Thyroid gland (tissue), 4 donors: ENCODE results near the gene EFNA5.

Source experiments
- CTCF ChIP-seq, 6 experiments: fragments of 200-600 bp in 3 of 6; fragments of 450-650 bp in 3 of 6; sonication (generic) in 3 of 6; IDR thresholded peaks; one replicate each; pipeline ENCODE4 v1.5.1; 2016 to 2019; ENCODE audit warnings: antibody characterized with exemption in 6 of 6, mild to moderate bottlenecking in 2 of 6, inconsistent platforms in 1 of 6, moderate library complexity in 1 of 6
- POLR2A ChIP-seq, 2 donors: fragments of 450-650 bp; IDR thresholded peaks; one replicate each; pipeline ENCODE4 v1.6.1; 2017; ENCODE audit warnings: antibody characterized with exemption in 2 of 2, mild to moderate bottlenecking in 2 of 2, moderate library complexity in 1 of 2

GRCh38 chr5:107544476-107544875, 126.3 kb downstream of the EFNA5 start:
- TF ChIP-seq POLR2A (IDR thresholded peaks at IDR 0.05) (no peak), CTCF (IDR thresholded peaks at IDR 0.05) (no peak)
